MCF 10A (cell line): ENCODE data around the gene ST7. TPM values are rescaled to one million over a fixed set of nuclear protein-coding genes. Genes with fewer than 3 reads are reported as not detected.
"Not testable (repeated sequence)": the region's sequence is repeated elsewhere in the genome, so short reads cannot be mapped to it uniquely, and the experiment has no call there.

Experiments used
- BruUV-seq: library from RNA; stranded (reverse); fragments of 400-500 nt; replicated peaks from 2 replicates; lab custom pipeline; 2021; lab: Mats Ljungman, UMichigan
- CTCF ChIA-PET: fragments of 300-600 bp; sonication (Branson Sonifier 250); formaldehyde crosslinking; extraction: SDS; loops from one replicate; lab custom pipeline; 2021; ENCODE audit warnings: antibody characterized with exemption, inconsistent platforms; lab: Yijun Ruan, JAX
- POLR2A ChIA-PET: fragments of 300-600, 350-650 bp; sonication (Branson Sonifier 250); formaldehyde crosslinking; extraction: SDS; loops from one replicate; lab custom pipeline; 2020; ENCODE audit warnings: antibody characterized with exemption, inconsistent platforms; lab: Yijun Ruan, JAX
- DNase-seq: peaks from one replicate; pipeline ENCODE4 v3.0.0-alpha.2; 2018; ENCODE audit not compliant: unreplicated experiment
- H3K27ac Mint-ChIP-seq: one replicate; pipeline ENCODE4 v1.8.0; 2022; ENCODE audit warnings: mild to moderate bottlenecking, low read depth, mixed read lengths; ENCODE audit not compliant: unreplicated experiment
- H3K27me3 Mint-ChIP-seq: one replicate; pipeline ENCODE4 v1.8.0; 2022; ENCODE audit warnings: mixed read lengths; ENCODE audit not compliant: insufficient read depth, unreplicated experiment
- H3K36me3 Mint-ChIP-seq: one replicate; pipeline ENCODE4 v1.8.0; 2022; ENCODE audit warnings: mild to moderate bottlenecking, moderate library complexity, mixed read lengths; ENCODE audit not compliant: insufficient read depth, unreplicated experiment
- H3K4me1 Mint-ChIP-seq: one replicate; pipeline ENCODE4 v1.8.0; 2022; ENCODE audit warnings: mixed read lengths; ENCODE audit not compliant: insufficient read depth, unreplicated experiment
- H3K4me3 Mint-ChIP-seq: one replicate; pipeline ENCODE4 v1.8.0; 2022; ENCODE audit warnings: mild to moderate bottlenecking, moderate library complexity, mixed read lengths; ENCODE audit not compliant: unreplicated experiment
- H3K9me3 Mint-ChIP-seq: one replicate; pipeline ENCODE4 v1.8.0; 2022; ENCODE audit warnings: mixed read lengths; ENCODE audit not compliant: unreplicated experiment
- CTCF ChIP-seq: fragments of 200-600 bp; IDR thresholded peaks from one replicate; pipeline ENCODE4 v1.8.0; 2022; ENCODE audit warnings: antibody characterized with exemption, mild to moderate bottlenecking; ENCODE audit not compliant: unreplicated experiment
- intact Hi-C: fragments of 100-400 bp; cut with micrococcal nuclease; formaldehyde crosslinking; loops from 2 replicates; pipeline ENCODE4 v1.14.1; 2022
- total RNA-seq: library from RNA; stranded (reverse); gene quantifications from 2 replicates; pipeline ENCODE4 v1.2.3, GENCODE V29; 2022

ST7 gene
- total RNA-seq, 1 experiment from 2014 or later: 18.5 TPM

- Mint-ChIP-seq H3K27me3 (peaks cover 10% of the 10 kb centered on the region), H3K27ac (no peak overlapping the region), H3K4me1 (no peaks in the 10 kb centered on the region), H3K36me3 (no peaks in the 10 kb centered on the region), H3K9me3 (peaks cover 6% of the 10 kb centered on the region), H3K4me3 (no peak overlapping the region)
- CTCF ChIA-PET: interaction anchor here (0.6 to 1.5 kb wide), 3 partner anchors 8 to 682 kb away, joined by 3 to 5 read pairs (median 5); no protein-coding TSS in a partner anchor
- no peak for TF ChIP-seq CTCF
- POLR2A ChIA-PET: no interaction called here
- no peak for DNase-seq
- intact Hi-C loops: no loop called here
- no TSS peak for BruUV-seq
Observed at GRCh38 chr7:117238937-117239336, 285.6 kb downstream of the ST7 start.

GRCh38 chr7:117241088-117241487, 287.8 kb downstream of the ST7 start:
- CTCF ChIA-PET: no interaction called here
- H3K9me3 Mint-ChIP-seq: peaks cover 16% of the 10 kb centered on the region
- no peak for TF ChIP-seq CTCF

GRCh38 chr7:117243390-117243789, 290.1 kb downstream of the ST7 start:
- H3K4me1 Mint-ChIP-seq: no peaks in the 10 kb centered on the region
- TF ChIP-seq CTCF: no peak
- no peak for DNase-seq
- intact Hi-C loops: no loop called here
- no peak overlapping the region for H3K4me3 Mint-ChIP-seq
- peaks cover 31% of the 10 kb centered on the region for H3K27me3 Mint-ChIP-seq
- POLR2A ChIA-PET: interaction anchor here (0.7 kb wide), 1 partner anchor 155 kb away, joined by 3 read pairs; no protein-coding TSS in a partner anchor
- BruUV-seq: no TSS peak
- no peaks in the 10 kb centered on the region for H3K36me3 Mint-ChIP-seq
- no peak overlapping the region for H3K27ac Mint-ChIP-seq
- CTCF ChIA-PET: interaction anchor here (0.6 kb wide), 2 partner anchors 462 to 1617 kb away, joined by 3 read pairs; no protein-coding TSS in a partner anchor
- peaks cover 19% of the 10 kb centered on the region for H3K9me3 Mint-ChIP-seq

More at GRCh38 chr7:117241088-117241487, 287.8 kb downstream of the ST7 start:
- Mint-ChIP-seq H3K27ac (no peak overlapping the region), H3K27me3 (peaks cover 16% of the 10 kb centered on the region), H3K36me3 (no peaks in the 10 kb centered on the region), H3K4me1 (no peaks in the 10 kb centered on the region), H3K4me3 (no peak overlapping the region)
- intact Hi-C loops: no loop called here
- POLR2A ChIA-PET: no interaction called here
- BruUV-seq: no TSS peak
- no peak for DNase-seq

GRCh38 chr7:117245703-117246102, 292.4 kb downstream of the ST7 start:
- H3K27me3 Mint-ChIP-seq: peaks cover 25% of the 10 kb centered on the region

More at GRCh38 chr7:117245703-117246102, 292.4 kb downstream of the ST7 start:
- intact Hi-C loops, H3K4me3 Mint-ChIP-seq, H3K36me3 Mint-ChIP-seq, DNase-seq, BruUV-seq, H3K4me1 Mint-ChIP-seq, POLR2A ChIA-PET, H3K27ac Mint-ChIP-seq: not testable (repeated sequence)
- CTCF ChIA-PET: interaction anchor here (0.9 kb wide), 1 partner anchor 32 kb away, joined by 3 read pairs; no protein-coding TSS in a partner anchor
- peaks cover 22% of the 10 kb centered on the region for H3K9me3 Mint-ChIP-seq
